K562 (cell line): Measurements from ENCODE around the gene IRF6. TPM values are rescaled to one million over a fixed set of nuclear protein-coding genes. Genes with fewer than 3 reads are reported as not detected.
A peak's percentile ranks its signal among the peaks of the same experiment; 100 is the strongest.

Experiments used
- ATAC-seq: fragments of 200-7000 bp; cut with Tn5 transposase; 3 replicates; pipeline ENCODE4 v1.9.1; 2020; ENCODE audit warnings: moderate library complexity
- BruUV-seq: library from RNA; stranded (reverse); fragments of 400-500 nt; replicated peaks from 2 replicates; lab custom pipeline; 2021; lab: Mats Ljungman, UMichigan
- CTCF ChIA-PET: fragments of 300-600 bp; formaldehyde crosslinking; extraction: SDS; loops from one replicate; lab custom pipeline; 2021; ENCODE audit warnings: low intra/inter-chr PET ratio; lab: Yijun Ruan, JAX
- POLR2A ChIA-PET: fragments of 300-600, 350-650 bp; sonication (Branson Sonifier 250); formaldehyde crosslinking; extraction: SDS; loops from one replicate; lab custom pipeline; 2021; ENCODE audit warnings: antibody characterized with exemption, inconsistent platforms; lab: Yijun Ruan, JAX
- DNase-seq, 4 experiments: peaks; one replicate each; pipeline versions ENCODE4 v3.0.0 to v3.0.0-alpha.2; 2011 to 2018; ENCODE audit warnings: low spot score in 3 of 4, mixed read lengths in 3 of 4; ENCODE audit errors: extremely low read depth in 1 of 4
- FAIRE-seq: peaks from 2 replicates; lab custom pipeline; 2011; peaks lifted over from hg19 to GRCh38; lab: Jason Lieb, UNC
- H2AFZ ChIP-seq: 2 replicates; pipeline ENCODE4 v1.6.0; 2011; ENCODE audit warnings: low read depth, low read length, control low read depth, inconsistent platforms
- H3K27ac ChIP-seq: fragments of 200-600 bp; 3 replicates; pipeline ENCODE4 v1.8.0; 2011; ENCODE audit warnings: low read depth, mild to moderate bottlenecking, control low read depth, inconsistent platforms, low read length, moderate library complexity, mixed read lengths; ENCODE audit errors: extremely low read depth
- H3K27me3 ChIP-seq, 2 experiments: fragments of 300-600 bp in 1 of 2; 2 replicates in 1 of 2; 3 replicates in 1 of 2; pipeline versions ENCODE4 v1.6.0 to v1.8.0; 2011; ENCODE audit warnings: inconsistent platforms in 2 of 2, low read length in 2 of 2, mild to moderate bottlenecking in 1 of 2, mixed read lengths in 1 of 2, moderate library complexity in 1 of 2; ENCODE audit not compliant: control insufficient read depth in 2 of 2, insufficient read depth in 2 of 2
- H3K36me3 ChIP-seq: fragments of 300-600 bp; 3 replicates; pipeline ENCODE4 v1.8.0; 2011; ENCODE audit warnings: mild to moderate bottlenecking, low read length, inconsistent platforms; ENCODE audit not compliant: control insufficient read depth, insufficient read depth
- H3K4me1 ChIP-seq, 2 experiments: fragments of 200-600 bp in 1 of 2; replicated peaks in 1 of 2; 2 replicates in 1 of 2; 3 replicates in 1 of 2; pipeline versions ENCODE4 v1.5.1 to v1.8.0; 2011; ENCODE audit warnings: inconsistent platforms in 2 of 2, low read length in 2 of 2, mild to moderate bottlenecking in 1 of 2, mixed read lengths in 1 of 2, moderate library complexity in 1 of 2; ENCODE audit not compliant: control insufficient read depth in 2 of 2, insufficient read depth in 2 of 2
- H3K4me2 ChIP-seq: 2 replicates; pipeline ENCODE4 v1.6.1; 2011; ENCODE audit warnings: low read length, control low read depth, inconsistent platforms, mixed read lengths; ENCODE audit not compliant: insufficient read depth
- H3K4me3 ChIP-seq: fragments of 200-600 bp; sonication (generic), shearing (Covaris generic); 2 replicates; pipeline ENCODE4 v1.5.1; 2016; ENCODE audit warnings: control low read depth, inconsistent platforms
- H3K79me2 ChIP-seq: fragments of 200-600 bp; 3 replicates; pipeline ENCODE4 v1.8.0; 2011; ENCODE audit warnings: low read length, inconsistent platforms; ENCODE audit not compliant: control insufficient read depth, insufficient read depth
- H3K9ac ChIP-seq, 2 experiments: 2 replicates each; pipeline versions ENCODE4 v1.6.0 to v1.6.1; 2011; ENCODE audit warnings: low read depth in 2 of 2, low read length in 2 of 2, control low read depth in 1 of 2, inconsistent platforms in 1 of 2, mild to moderate bottlenecking in 1 of 2, mixed read lengths in 1 of 2; ENCODE audit not compliant: insufficient read depth in 1 of 2
- H3K9me1 ChIP-seq: one replicate; pipeline ENCODE4 v1.6.0; 2011; ENCODE audit warnings: inconsistent platforms, mild to moderate bottlenecking, low read length, moderate library complexity; ENCODE audit not compliant: control insufficient read depth, insufficient read depth
- H3K9me3 ChIP-seq: replicated peaks from 2 replicates; pipeline ENCODE4 v1.5.1; 2011; ENCODE audit warnings: low read depth, low read length, inconsistent platforms; ENCODE audit not compliant: control insufficient read depth, insufficient read depth
- H4K20me1 ChIP-seq: replicated peaks from 2 replicates; pipeline ENCODE4 v1.6.1; 2011; ENCODE audit warnings: low read length, inconsistent platforms, mixed read lengths; ENCODE audit not compliant: control insufficient read depth, insufficient read depth
- ARID4B ChIP-seq: sonication (generic); formaldehyde crosslinking; IDR thresholded peaks from 2 replicates; pipeline ENCODE4 v1.8.0; 2022; ENCODE audit warnings: mild to moderate bottlenecking, missing genetic modification reagents
- BRF1 ChIP-seq: IDR thresholded peaks from 3 replicates; pipeline ENCODE4 v1.6.1; 2011; ENCODE audit warnings: borderline replicate concordance, mild to moderate bottlenecking; ENCODE audit not compliant: insufficient read length; ENCODE audit errors: extremely low read depth
- CUX1 ChIP-seq: fragments of 200-800 bp; sonication (Bioruptor generic); IDR thresholded peaks from 2 replicates; pipeline ENCODE4 v1.6.1; 2016; ENCODE audit warnings: missing genetic modification characterization, missing compliant biosample characterization
- HCFC1 ChIP-seq: IDR thresholded peaks from 2 replicates; pipeline ENCODE4 v1.6.1; 2012; ENCODE audit warnings: low read depth, low read length, improper control_type of control experiment
- HEY1 ChIP-seq: fragments of 250-450 bp; sonication (Bioruptor Pico); IDR thresholded peaks from 2 replicates; pipeline ENCODE4 v1.5.0; 2020; ENCODE audit warnings: mild to moderate bottlenecking, moderate library complexity, borderline replicate concordance
- MAX ChIP-seq: sonication (generic); formaldehyde crosslinking; IDR thresholded peaks from 2 replicates; pipeline ENCODE4 v1.9.0; 2022; ENCODE audit warnings: mild to moderate bottlenecking, missing genetic modification reagents
- SREBF2 ChIP-seq: sonication (generic); formaldehyde crosslinking; IDR thresholded peaks from 2 replicates; pipeline ENCODE4 v1.4.0; 2020; ENCODE audit warnings: mild to moderate bottlenecking, missing genetic modification reagents
- ZFP91 ChIP-seq: sonication (generic); formaldehyde crosslinking; IDR thresholded peaks from 2 replicates; pipeline ENCODE4 v1.8.0; 2022; ENCODE audit warnings: mild to moderate bottlenecking, missing genetic modification reagents
- ZNF408 ChIP-seq: fragments of 250-450 bp; sonication (Bioruptor Pico); IDR thresholded peaks from 2 replicates; pipeline ENCODE4 v1.4.0; 2020; ENCODE audit warnings: low read depth, mild to moderate bottlenecking, moderate library complexity
- WGBS: fragments of 100-300 bp; shearing (Covaris generic); methylation state at CpG from one replicate; pipeline ENCODE4 v1.1.6; 2016; ENCODE audit warnings: low coverage, mixed read lengths; ENCODE audit not compliant: insufficient coverage; ENCODE audit errors: missing lambda C conversion rate; 5-methylcytosine and 5-hydroxymethylcytosine counted together
- in situ Hi-C: fragments of 300-500 bp; cut with MboI; formaldehyde crosslinking; loops from 4 replicates; pipeline ENCODE4 v1.15.0; 2018; ENCODE audit warnings: inconsistent platforms, mixed read lengths
- intact Hi-C: fragments of 100-400 bp; cut with micrococcal nuclease; formaldehyde crosslinking; loops from 2 replicates; pipeline ENCODE4 v1.14.2; 2022
- polyA plus RNA-seq, 8 experiments: library from polyadenylated mRNA; depleted of rRNA in 4 of 8; stranded (reverse) in 5 of 8; unstranded in 3 of 8; fragments of >200 nt; fragmentation: Nextera tagmentation in 2 of 8; fragmentation: Illumina TruSeq in 1 of 8; extraction: Ambion mirVana in 2 of 8; extraction: Trizol in 1 of 8; gene quantifications; 2 replicates each; pipeline versions ENCODE4 v1.2.1 to v1.2.3, GENCODE V29; 2011 to 2014; ENCODE audit warnings: inconsistent platforms in 1 of 8, missing spikeins in 1 of 8
- total RNA-seq, 7 experiments: library from RNA; depleted of rRNA in 6 of 7; stranded (reverse); fragments of >200 nt in 6 of 7; fragmentation: Illumina TruSeq in 2 of 7; extraction: Trizol in 2 of 7; gene quantifications; 2 replicates each; pipeline versions ENCODE4 v1.2.1 to v1.2.3, GENCODE V29; 2011 to 2021; ENCODE audit warnings: low replicate concordance in 1 of 7

The IRF6 gene
- total and polyA plus RNA-seq, 9 of the 15 experiments (the other 6 are each of a cell fraction or from before 2014, with no cell fraction given) = 0.03 to 0.65 (median 0.17) TPM

- WGBS = 27% methylated on average over 9 of the region's 9 CpGs
- Histone ChIP-seq H3K9me1 (no peaks in the 10 kb centered on the region), H3K9ac (no peak overlapping the region), H2AFZ (no peak overlapping the region), H3K36me3 (no peaks in the 10 kb centered on the region), H3K27me3 (peaks cover 31 to 37% of the 10 kb centered on the region in 2 experiments), H3K79me2 (no peaks in the 10 kb centered on the region), H3K4me1 (0 out of 5 replicates have a peak, but pooled peaks cover 0 to 2% of the 10 kb centered on the region in 2 experiments), H3K27ac (no peak overlapping the region), H4K20me1 (no peaks in the 10 kb centered on the region), H3K9me3 (no peaks in the 10 kb centered on the region), H3K4me3 (no peak overlapping the region), H3K4me2 (no peak overlapping the region)
- ATAC-seq = peak; percentile 84
- peak; percentile 65 for FAIRE-seq
- CTCF ChIA-PET = no interaction called here
- intact Hi-C loops = no loop called here
- DNase-seq = peak in 1 of 4 experiments; percentile 29
- in situ Hi-C loops = no loop called here
- POLR2A ChIA-PET = interaction anchor here (0.7 kb wide), 1 partner anchor 35 kb away, joined by 3 read pairs; no protein-coding TSS in a partner anchor
- no TSS peak for BruUV-seq
- TF ChIP-seq ARID4B (CRISPR knock-in tag) (no peak), SREBF2 (CRISPR knock-in tag) (no peak), BRF1 (no peak), HCFC1 (no peak), ZFP91 (CRISPR knock-in tag) (no peak), MAX (no peak), HEY1 (CRISPR knock-in tag) (no peak), ZNF408 (no peak), CUX1 (no peak)
Observed at GRCh38 chr1:209797978-209798639, 7.8 kb downstream of the IRF6 start.
